GM12878 (cell line): ENCODE data around the gene NUDCD2. TPM values are rescaled to one million over a fixed set of nuclear protein-coding genes. Genes with fewer than 3 reads are reported as not detected.

Source experiments
- ATAC-seq: fragments of 200-7000 bp; cut with Tn5 transposase; 3 replicates; pipeline ENCODE4 v1.9.1; 2020; ENCODE audit warnings: mild to moderate bottlenecking, moderate library complexity
- BruUV-seq: library from RNA; stranded (reverse); fragments of 400-500 nt; replicated peaks from 2 replicates; lab custom pipeline; 2021; lab: Mats Ljungman, UMichigan
- CTCF ChIA-PET: fragments of 300-600 bp; sonication (Branson Sonifier 250); formaldehyde crosslinking; extraction: SDS; loops from one replicate; lab custom pipeline; 2021; ENCODE audit warnings: inconsistent platforms; lab: Yijun Ruan, JAX
- POLR2A ChIA-PET: fragments of 350-600 bp; formaldehyde crosslinking; extraction: SDS; loops from one replicate; lab custom pipeline; 2021; ENCODE audit warnings: inconsistent platforms; lab: Charles Lee
- RAD21 ChIA-PET: fragments of 300-600 bp; sonication (Branson Sonifier 250); formaldehyde crosslinking; loops from one replicate; lab custom pipeline; 2023; ENCODE audit warnings: antibody characterized with exemption; ENCODE audit not compliant: unreplicated experiment; lab: Charles Lee
- SMC1A ChIA-PET: fragments of 300-600 bp; sonication (Branson Sonifier 250); formaldehyde crosslinking; loops from one replicate; lab custom pipeline; 2023; ENCODE audit not compliant: unreplicated experiment, uncharacterized antibody; lab: Charles Lee
- DNase-seq: peaks from one replicate; pipeline ENCODE4 v3.0.0-alpha.2; 2011; ENCODE audit warnings: low read depth, low spot score
- FAIRE-seq: peaks from 3 replicates; lab custom pipeline; 2011; peaks lifted over from hg19 to GRCh38; lab: Jason Lieb, UNC
- H2AFZ ChIP-seq: 2 replicates; pipeline ENCODE4 v1.6.0; 2011; ENCODE audit warnings: low read depth, low read length, control low read depth; ENCODE audit not compliant: control insufficient read depth
- H3K27ac ChIP-seq: 2 replicates; pipeline ENCODE4 v1.5.1; 2011; ENCODE audit warnings: control low read depth; ENCODE audit not compliant: control insufficient read depth, insufficient read depth
- H3K27me3 ChIP-seq, 2 experiments: replicated peaks in 1 of 2; 2 replicates each; pipeline versions ENCODE4 v1.6.0 to v1.6.1; 2011; ENCODE audit warnings: low read length in 1 of 2; ENCODE audit not compliant: control insufficient read depth in 2 of 2, insufficient read depth in 2 of 2
- H3K36me3 ChIP-seq, 2 experiments: 2 replicates each; pipeline ENCODE4 v1.5.1; 2011; ENCODE audit warnings: low read length in 1 of 2; ENCODE audit not compliant: control insufficient read depth in 2 of 2, insufficient read depth in 2 of 2
- H3K4me1 ChIP-seq: 2 replicates; pipeline ENCODE4 v1.6.1; 2011; ENCODE audit warnings: mild to moderate bottlenecking, low read length, moderate library complexity, mixed read lengths; ENCODE audit not compliant: control insufficient read depth, insufficient read depth
- H3K4me2 ChIP-seq: 2 replicates; pipeline ENCODE4 v1.6.0; 2011; ENCODE audit warnings: control low read depth; ENCODE audit not compliant: control insufficient read depth, insufficient read depth
- H3K4me3 ChIP-seq: fragments of 200-600 bp; sonication (generic); 2 replicates; pipeline ENCODE4 v1.5.1; 2016
- H3K79me2 ChIP-seq: 2 replicates; pipeline ENCODE4 v1.6.0; 2011; ENCODE audit warnings: low read length; ENCODE audit not compliant: control insufficient read depth, insufficient read depth
- H3K9ac ChIP-seq: 2 replicates; pipeline ENCODE4 v1.8.0; 2011; ENCODE audit warnings: low read length, control low read depth, mixed read lengths; ENCODE audit not compliant: control insufficient read depth, insufficient read depth
- H3K9me3 ChIP-seq: replicated peaks from 3 replicates; pipeline ENCODE4 v1.5.1; 2011; ENCODE audit warnings: mild to moderate bottlenecking, low read length; ENCODE audit not compliant: control insufficient read depth, insufficient read depth
- H4K20me1 ChIP-seq: 2 replicates; pipeline ENCODE4 v1.6.0; 2011; ENCODE audit not compliant: control insufficient read depth, insufficient read depth
- BACH1 ChIP-seq: fragments of 450-650 bp; IDR thresholded peaks from 2 replicates; pipeline ENCODE4 v1.6.1; 2017; ENCODE audit warnings: mild to moderate bottlenecking, borderline replicate concordance
- ELK1 ChIP-seq: IDR thresholded peaks from 2 replicates; pipeline ENCODE4 v1.6.1; 2012; ENCODE audit warnings: low read depth, low read length, improper control_type of control experiment
- EP300 ChIP-seq, 2 experiments: fragments of 150-350 bp in 1 of 2; IDR thresholded peaks; 2 replicates each; pipeline ENCODE4 v1.6.1; 2011 to 2012; ENCODE audit warnings: low read depth in 2 of 2, low read length in 2 of 2, borderline replicate concordance in 1 of 2, improper control_type of control experiment in 1 of 2, inconsistent platforms in 1 of 2; ENCODE audit not compliant: control insufficient read depth in 1 of 2
- GATAD2B ChIP-seq: fragments of 450-650 bp; conservative IDR thresholded peaks from 2 replicates; pipeline ENCODE4 v1.6.1; 2017; ENCODE audit warnings: low read depth, mild to moderate bottlenecking, moderate library complexity
- KLF5 ChIP-seq: fragments of 450-650 bp; IDR thresholded peaks from 2 replicates; pipeline ENCODE4 v1.6.1; 2014; ENCODE audit warnings: mild to moderate bottlenecking; ENCODE audit not compliant: partially characterized antibody
- NFIC ChIP-seq: IDR thresholded peaks from 2 replicates; pipeline ENCODE4 v1.6.1; 2012; ENCODE audit warnings: low read depth, mild to moderate bottlenecking, inconsistent platforms, low read length, moderate library complexity
- NFYB ChIP-seq: IDR thresholded peaks from 2 replicates; pipeline ENCODE4 v1.6.1; 2011; ENCODE audit warnings: low read depth, mild to moderate bottlenecking, low read length, improper control_type of control experiment, moderate library complexity; ENCODE audit not compliant: insufficient read depth
- NR2C1 ChIP-seq: fragments of 450-650 bp; IDR thresholded peaks from 2 replicates; pipeline ENCODE4 v1.6.1; 2017; ENCODE audit warnings: antibody characterized with exemption, mild to moderate bottlenecking, moderate library complexity
- PAX5 ChIP-seq: IDR thresholded peaks from 2 replicates; pipeline ENCODE4 v1.6.1; 2011; ENCODE audit warnings: low read depth, low read length, borderline replicate concordance
- PKNOX1 ChIP-seq: fragments of 450-650 bp; IDR thresholded peaks from 2 replicates; pipeline ENCODE4 v1.6.1; 2016; ENCODE audit warnings: mild to moderate bottlenecking
- SKIL ChIP-seq: fragments of 450-650 bp; IDR thresholded peaks from 2 replicates; pipeline ENCODE4 v1.6.1; 2017; ENCODE audit warnings: mild to moderate bottlenecking, low read depth, inconsistent platforms; ENCODE audit not compliant: poor library complexity, severe bottlenecking
- YBX1 ChIP-seq: fragments of 450-650 bp; IDR thresholded peaks from 2 replicates; pipeline ENCODE4 v1.6.1; 2016; ENCODE audit warnings: antibody characterized with exemption
- ZBED1 ChIP-seq: IDR thresholded peaks from 2 replicates; pipeline ENCODE4 v1.6.1; 2016; ENCODE audit warnings: borderline replicate concordance
- WGBS: methylation state at CpG from one replicate; pipeline ENCODE4 v1.1.6; 2016; ENCODE audit warnings: low lambda C conversion rate; ENCODE audit not compliant: insufficient replicate concordance, insufficient coverage; ENCODE audit errors: missing lambda C conversion rate; 5-methylcytosine and 5-hydroxymethylcytosine counted together
- in situ Hi-C: fragments of 300-500 bp; cut with MboI; formaldehyde crosslinking; loops from 9 replicates; pipeline ENCODE4 v1.14.3; 2018; ENCODE audit warnings: mixed read lengths
- intact Hi-C: fragments of 100-400 bp; cut with micrococcal nuclease; formaldehyde crosslinking; loops from one replicate; pipeline ENCODE4 v1.14.2; 2022; ENCODE audit not compliant: unreplicated experiment
- polyA plus RNA-seq, 11 experiments: library from polyadenylated mRNA; depleted of rRNA in 4 of 11; unstranded in 6 of 11; stranded (reverse) in 5 of 11; fragments of >200 nt; fragmentation: Nextera tagmentation in 4 of 11; fragmentation: Illumina TruSeq in 1 of 11; extraction: Ambion mirVana in 4 of 11; extraction: Trizol in 1 of 11; gene quantifications; 1 replicate in 1 of 11; 2 replicates in 10 of 11; pipeline versions ENCODE4 v1.2.1 to v1.2.3, GENCODE V29; 2011 to 2016; ENCODE audit warnings: inconsistent platforms in 2 of 11, missing spikeins in 2 of 11, low read depth in 1 of 11
- total RNA-seq, 4 experiments: library from RNA; depleted of rRNA in 3 of 4; stranded (reverse); fragments of >200 nt in 3 of 4; fragmentation: Illumina TruSeq in 1 of 4; extraction: Trizol in 1 of 4; gene quantifications; 2 replicates each; pipeline versions ENCODE4 v1.2.1 to v1.2.3, GENCODE V29; 2013 to 2021

Gene NUDCD2
- total and polyA plus RNA-seq, 10 of the 15 experiments (the other 5 are each of a cell fraction or from before 2014, with no cell fraction given), result 9.1 to 133 (median 24.6) TPM

- TF ChIP-seq ELK1 (no peak), NFYB (no peak), NR2C1 (no peak)
Observed at GRCh38 chr5:163434401-163434866, 25.5 kb downstream of the NUDCD2 start (continued).

GRCh38 chr5:163433271-163433670 is 26.6 kb downstream of the NUDCD2 start:
- Histone ChIP-seq H4K20me1 (no peaks in the 10 kb centered on the region), H3K4me1 (no peaks in the 10 kb centered on the region; the same call in 1 of the 2 replicates), H3K79me2 (peaks cover 9% of the 10 kb centered on the region), H3K4me3 (no peak overlapping the region), H2AFZ (no peak overlapping the region), H3K9me3 (no peaks in the 10 kb centered on the region), H3K27ac (no peak overlapping the region), H3K27me3 (no peaks in the 10 kb centered on the region), H3K36me3 (no peaks in the 10 kb centered on the region), H3K4me2 (no peak overlapping the region), H3K9ac (no peak overlapping the region)
- no TSS peak for BruUV-seq
- POLR2A ChIA-PET, result no interaction called here
- RAD21 ChIA-PET, result no interaction called here
- SMC1A ChIA-PET, result no interaction called here
- CTCF ChIA-PET, result interaction anchor here (0.7 to 1.2 kb wide), 2 partner anchors 21 to 211 kb away, joined by 3 read pairs; no protein-coding TSS in a partner anchor
- FAIRE-seq, result no peak
- in situ Hi-C loops (no loop called here), intact Hi-C loops (no loop called here)
- no peak for DNase-seq
- no peak for ATAC-seq
- 63% methylated on average over 5 of the region's 5 CpGs for WGBS
- TF ChIP-seq BACH1 (no peak), KLF5 (no peak), ELK1 (no peak), PAX5 (no peak), YBX1 (no peak), ZBED1 (no peak), EP300 (IDR thresholded peaks at IDR 0.05; ENCODE audit: borderline replicate concordance in 1 of 2, control insufficient read depth in 1 of 2, low read depth in 2 of 2, low read length in 2 of 2) (no peak), PKNOX1 (no peak), SKIL (no peak), GATAD2B (no peak), NFIC (no peak)
